ENCODE data around the gene CD200R1L.

DNA sequence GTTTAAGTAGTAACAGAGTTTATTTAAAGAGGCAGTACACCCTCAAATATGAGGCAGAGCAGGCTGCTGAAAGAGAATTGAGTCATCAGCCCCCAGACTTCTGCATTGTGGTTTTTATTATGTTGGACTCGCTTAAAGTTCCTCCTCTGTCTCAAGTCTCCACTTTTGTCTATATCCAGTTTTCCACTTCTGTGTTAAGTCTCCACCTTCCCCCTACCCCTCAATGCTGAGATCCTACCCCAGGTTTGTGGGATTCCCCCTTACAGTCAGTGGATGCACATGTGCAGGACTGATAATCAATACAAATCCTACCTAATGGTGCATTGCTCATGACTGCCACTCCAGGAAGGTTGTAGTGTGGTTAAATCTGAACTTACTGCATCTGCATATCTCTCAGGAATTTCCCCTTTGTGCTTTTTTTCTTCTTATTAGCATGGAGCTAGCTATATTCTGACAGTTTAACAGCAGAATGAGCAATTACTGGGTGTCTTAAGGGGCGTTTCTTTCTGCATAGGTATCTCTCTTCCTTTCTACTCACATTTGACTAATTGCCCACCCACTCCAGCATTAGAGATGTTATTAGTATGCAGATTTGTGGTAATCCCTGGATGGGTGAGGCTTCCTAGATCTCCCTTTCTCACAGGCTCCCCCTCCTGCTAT, 11.9 kb upstream of the CD200R1L start:
- TF ChIP-seq, protein P1, sequence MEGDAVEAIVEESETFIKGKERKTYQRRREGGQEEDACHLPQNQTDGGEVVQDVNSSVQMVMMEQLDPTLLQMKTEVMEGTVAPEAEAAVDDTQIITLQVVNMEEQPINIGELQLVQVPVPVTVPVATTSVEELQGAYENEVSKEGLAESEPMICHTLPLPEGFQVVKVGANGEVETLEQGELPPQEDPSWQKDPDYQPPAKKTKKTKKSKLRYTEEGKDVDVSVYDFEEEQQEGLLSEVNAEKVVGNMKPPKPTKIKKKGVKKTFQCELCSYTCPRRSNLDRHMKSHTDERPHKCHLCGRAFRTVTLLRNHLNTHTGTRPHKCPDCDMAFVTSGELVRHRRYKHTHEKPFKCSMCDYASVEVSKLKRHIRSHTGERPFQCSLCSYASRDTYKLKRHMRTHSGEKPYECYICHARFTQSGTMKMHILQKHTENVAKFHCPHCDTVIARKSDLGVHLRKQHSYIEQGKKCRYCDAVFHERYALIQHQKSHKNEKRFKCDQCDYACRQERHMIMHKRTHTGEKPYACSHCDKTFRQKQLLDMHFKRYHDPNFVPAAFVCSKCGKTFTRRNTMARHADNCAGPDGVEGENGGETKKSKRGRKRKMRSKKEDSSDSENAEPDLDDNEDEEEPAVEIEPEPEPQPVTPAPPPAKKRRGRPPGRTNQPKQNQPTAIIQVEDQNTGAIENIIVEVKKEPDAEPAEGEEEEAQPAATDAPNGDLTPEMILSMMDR (conservative IDR thresholded peaks at IDR 0.05; ENCODE audit: low read depth in 2 of 2), result no peak
- TF ChIP-seq, protein P2, sequence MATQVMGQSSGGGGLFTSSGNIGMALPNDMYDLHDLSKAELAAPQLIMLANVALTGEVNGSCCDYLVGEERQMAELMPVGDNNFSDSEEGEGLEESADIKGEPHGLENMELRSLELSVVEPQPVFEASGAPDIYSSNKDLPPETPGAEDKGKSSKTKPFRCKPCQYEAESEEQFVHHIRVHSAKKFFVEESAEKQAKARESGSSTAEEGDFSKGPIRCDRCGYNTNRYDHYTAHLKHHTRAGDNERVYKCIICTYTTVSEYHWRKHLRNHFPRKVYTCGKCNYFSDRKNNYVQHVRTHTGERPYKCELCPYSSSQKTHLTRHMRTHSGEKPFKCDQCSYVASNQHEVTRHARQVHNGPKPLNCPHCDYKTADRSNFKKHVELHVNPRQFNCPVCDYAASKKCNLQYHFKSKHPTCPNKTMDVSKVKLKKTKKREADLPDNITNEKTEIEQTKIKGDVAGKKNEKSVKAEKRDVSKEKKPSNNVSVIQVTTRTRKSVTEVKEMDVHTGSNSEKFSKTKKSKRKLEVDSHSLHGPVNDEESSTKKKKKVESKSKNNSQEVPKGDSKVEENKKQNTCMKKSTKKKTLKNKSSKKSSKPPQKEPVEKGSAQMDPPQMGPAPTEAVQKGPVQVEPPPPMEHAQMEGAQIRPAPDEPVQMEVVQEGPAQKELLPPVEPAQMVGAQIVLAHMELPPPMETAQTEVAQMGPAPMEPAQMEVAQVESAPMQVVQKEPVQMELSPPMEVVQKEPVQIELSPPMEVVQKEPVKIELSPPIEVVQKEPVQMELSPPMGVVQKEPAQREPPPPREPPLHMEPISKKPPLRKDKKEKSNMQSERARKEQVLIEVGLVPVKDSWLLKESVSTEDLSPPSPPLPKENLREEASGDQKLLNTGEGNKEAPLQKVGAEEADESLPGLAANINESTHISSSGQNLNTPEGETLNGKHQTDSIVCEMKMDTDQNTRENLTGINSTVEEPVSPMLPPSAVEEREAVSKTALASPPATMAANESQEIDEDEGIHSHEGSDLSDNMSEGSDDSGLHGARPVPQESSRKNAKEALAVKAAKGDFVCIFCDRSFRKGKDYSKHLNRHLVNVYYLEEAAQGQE (IDR thresholded peaks at IDR 0.05; ENCODE audit: unreplicated experiment), result no peak
- TF ChIP-seq EZH2phosphoT487 (IDR thresholded peaks at IDR 0.05; ENCODE audit: unreplicated experiment), result no peak
- no peak for TF ChIP-seq POLR2AphosphoS5 (IDR thresholded peaks at IDR 0.05; ENCODE audit: low read depth)
- TF ChIP-seq EZH2 (IDR thresholded peaks at IDR 0.05; ENCODE audit: low read depth, unreplicated experiment), result no peak
- TF ChIP-seq JUNB (IDR thresholded peaks at IDR 0.05; ENCODE audit: unreplicated experiment), result no peak
- TF ChIP-seq, protein P3, sequence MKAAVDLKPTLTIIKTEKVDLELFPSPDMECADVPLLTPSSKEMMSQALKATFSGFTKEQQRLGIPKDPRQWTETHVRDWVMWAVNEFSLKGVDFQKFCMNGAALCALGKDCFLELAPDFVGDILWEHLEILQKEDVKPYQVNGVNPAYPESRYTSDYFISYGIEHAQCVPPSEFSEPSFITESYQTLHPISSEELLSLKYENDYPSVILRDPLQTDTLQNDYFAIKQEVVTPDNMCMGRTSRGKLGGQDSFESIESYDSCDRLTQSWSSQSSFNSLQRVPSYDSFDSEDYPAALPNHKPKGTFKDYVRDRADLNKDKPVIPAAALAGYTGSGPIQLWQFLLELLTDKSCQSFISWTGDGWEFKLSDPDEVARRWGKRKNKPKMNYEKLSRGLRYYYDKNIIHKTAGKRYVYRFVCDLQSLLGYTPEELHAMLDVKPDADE (IDR thresholded peaks at IDR 0.05), result no peak
